ENCODE results near the gene ZHX3. TPM values are rescaled to one million over a fixed set of nuclear protein-coding genes. Genes with fewer than 3 reads are reported as not detected.

Gene ZHX3
- polyA plus RNA-seq, 1 donor: 14.0 TPM

DNA sequence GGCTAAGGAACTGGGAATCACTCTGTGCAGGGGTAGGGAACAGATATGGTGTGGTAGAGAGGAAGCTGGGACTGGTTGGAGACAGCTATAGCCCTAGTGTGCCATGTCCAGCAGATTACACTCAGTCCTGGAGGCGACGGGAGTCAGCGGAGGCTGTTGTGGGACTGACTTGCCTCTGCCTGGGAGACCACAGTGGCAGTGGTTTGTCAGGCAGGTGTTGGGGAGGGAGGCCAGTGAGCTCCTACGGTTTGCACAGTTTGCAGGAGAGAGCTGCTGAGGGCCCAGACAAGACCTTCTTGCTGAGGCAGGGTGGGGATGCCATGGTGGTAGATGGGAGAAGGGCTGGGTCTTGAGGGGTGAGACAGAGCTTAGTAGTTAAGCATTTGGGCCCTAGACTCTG lies 175.3 kb downstream of the ZHX3 start:
- DNase-seq: no peak
- H3K9me3 ChIP-seq (ENCODE audit: control insufficient read depth, low read depth, low read length): no peaks in the 10 kb centered on the region
- H3K4me1 ChIP-seq (ENCODE audit: control insufficient read depth, insufficient read depth, low read length): peaks cover 35% of the 10 kb centered on the region
- WGBS (ENCODE audit: insufficient coverage, low lambda C conversion rate): no CpG with 5 or more reads among the region's 4 CpGs
- peak overlapping the region; percentile 22 for H3K27ac ChIP-seq (ENCODE audit: low read length)
- H3K27me3 ChIP-seq (ENCODE audit: control insufficient read depth, insufficient read depth, low read length): no peaks in the 10 kb centered on the region
- H3K4me3 ChIP-seq (ENCODE audit: low read length): no peak overlapping the region
- peaks cover 6% of the 10 kb centered on the region for H3K36me3 ChIP-seq (ENCODE audit: control insufficient read depth, insufficient read depth, low read length)

DNA sequence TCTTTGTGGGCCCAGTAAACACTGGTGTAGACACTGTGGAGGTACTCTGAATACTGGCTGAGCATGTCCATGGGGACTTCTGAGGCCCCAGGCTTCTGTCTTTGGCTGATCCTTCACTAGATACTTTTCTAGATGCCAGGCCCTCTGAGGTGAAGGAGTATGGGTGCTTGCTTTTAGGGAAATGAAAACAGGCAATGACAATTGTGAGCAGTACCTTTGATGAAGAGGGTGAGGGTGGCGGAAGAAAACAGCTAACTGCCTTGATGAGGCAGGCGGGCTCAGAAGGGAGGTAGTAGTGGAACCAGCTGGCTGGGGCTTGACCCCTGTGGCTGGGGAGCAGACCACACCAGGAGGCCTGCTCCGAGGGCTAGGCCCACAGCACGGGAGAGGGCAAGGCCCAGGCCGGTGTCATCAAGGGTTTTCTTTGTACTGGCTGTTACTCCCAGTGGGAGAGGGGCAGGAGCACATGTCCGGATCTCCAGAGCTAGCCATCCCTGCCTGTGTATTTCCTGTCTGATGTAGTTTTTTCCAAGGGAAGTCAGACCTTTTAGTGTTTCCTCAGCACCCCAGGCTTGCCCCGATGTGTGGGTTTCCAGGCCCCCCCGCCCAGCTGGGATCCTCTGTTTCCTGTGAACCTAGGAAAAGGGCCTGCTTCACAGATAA lies 176.2 kb downstream of the ZHX3 start:
- no peaks in the 10 kb centered on the region for H3K9me3 ChIP-seq (ENCODE audit: control insufficient read depth, low read depth, low read length)
- H3K36me3 ChIP-seq (ENCODE audit: control insufficient read depth, insufficient read depth, low read length): peaks cover 6% of the 10 kb centered on the region
- no CpG with 5 or more reads among the region's 8 CpGs for WGBS (ENCODE audit: insufficient coverage, low lambda C conversion rate)
- peak in 1 of 2 donors; percentile 34 for DNase-seq
- no peaks in the 10 kb centered on the region for H3K27me3 ChIP-seq (ENCODE audit: control insufficient read depth, insufficient read depth, low read length)
- H3K27ac ChIP-seq (ENCODE audit: low read length): peak overlapping the region; percentile 22
- H3K4me3 ChIP-seq (ENCODE audit: low read length): no peak overlapping the region
- peaks cover 33% of the 10 kb centered on the region for H3K4me1 ChIP-seq (ENCODE audit: control insufficient read depth, insufficient read depth, low read length)

DNA sequence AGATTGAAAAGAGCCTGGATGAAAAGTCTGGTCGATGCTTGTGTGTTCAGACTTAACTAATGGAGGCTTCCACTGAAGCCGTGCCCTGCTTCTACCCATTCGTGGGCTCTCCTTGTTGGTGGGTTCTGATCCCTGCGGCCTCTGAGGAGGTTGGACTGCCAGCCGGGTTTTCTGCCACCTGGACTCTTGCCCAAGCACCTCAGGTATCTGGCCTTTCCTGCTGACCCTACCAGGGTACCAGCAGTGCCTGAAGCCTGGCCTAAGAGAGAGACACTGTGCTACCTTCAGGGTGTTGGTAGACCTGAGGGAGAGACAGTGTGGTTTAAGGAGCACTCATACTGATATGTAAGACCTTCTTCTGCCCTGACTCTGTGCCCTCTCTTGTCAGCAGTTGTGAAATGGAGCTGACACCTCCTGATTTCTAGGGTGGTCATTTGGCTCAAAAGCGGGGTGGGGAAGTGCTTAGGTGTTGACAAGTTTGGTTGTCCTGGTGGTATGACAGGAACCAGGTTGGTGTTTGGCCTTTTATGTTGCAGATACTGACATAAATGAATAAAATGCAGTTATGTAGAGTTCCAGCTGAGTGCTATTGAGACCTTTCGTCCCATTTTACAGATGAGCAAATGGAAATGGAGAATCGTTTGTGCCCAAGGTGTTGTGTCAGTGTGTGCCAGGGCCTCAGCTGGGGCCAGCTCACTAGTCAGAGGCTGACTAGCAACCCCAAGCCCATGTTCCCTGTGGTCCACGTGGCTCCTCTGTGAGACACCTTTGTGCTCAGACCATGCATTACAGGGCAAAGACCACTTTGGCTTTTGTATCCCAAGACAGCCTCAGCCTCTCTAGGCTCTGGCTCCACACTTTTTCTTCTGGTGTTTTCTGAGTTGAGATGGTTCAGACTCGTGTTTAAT lies 177.1 kb downstream of the ZHX3 start:
- Histone ChIP-seq H3K27ac (ENCODE audit: low read length) (peak overlapping the region; percentile 51), H3K27me3 (ENCODE audit: control insufficient read depth, insufficient read depth, low read length) (no peaks in the 10 kb centered on the region), H3K4me3 (ENCODE audit: low read length) (no peak overlapping the region), H3K36me3 (ENCODE audit: control insufficient read depth, insufficient read depth, low read length) (peaks cover 6% of the 10 kb centered on the region), H3K9me3 (ENCODE audit: control insufficient read depth, low read depth, low read length) (no peaks in the 10 kb centered on the region), H3K4me1 (ENCODE audit: control insufficient read depth, insufficient read depth, low read length) (peaks cover 34% of the 10 kb centered on the region)
- DNase-seq: peak; percentile 56 to 79
- WGBS (ENCODE audit: insufficient coverage, low lambda C conversion rate): no CpG with 5 or more reads among the region's 10 CpGs

DNA sequence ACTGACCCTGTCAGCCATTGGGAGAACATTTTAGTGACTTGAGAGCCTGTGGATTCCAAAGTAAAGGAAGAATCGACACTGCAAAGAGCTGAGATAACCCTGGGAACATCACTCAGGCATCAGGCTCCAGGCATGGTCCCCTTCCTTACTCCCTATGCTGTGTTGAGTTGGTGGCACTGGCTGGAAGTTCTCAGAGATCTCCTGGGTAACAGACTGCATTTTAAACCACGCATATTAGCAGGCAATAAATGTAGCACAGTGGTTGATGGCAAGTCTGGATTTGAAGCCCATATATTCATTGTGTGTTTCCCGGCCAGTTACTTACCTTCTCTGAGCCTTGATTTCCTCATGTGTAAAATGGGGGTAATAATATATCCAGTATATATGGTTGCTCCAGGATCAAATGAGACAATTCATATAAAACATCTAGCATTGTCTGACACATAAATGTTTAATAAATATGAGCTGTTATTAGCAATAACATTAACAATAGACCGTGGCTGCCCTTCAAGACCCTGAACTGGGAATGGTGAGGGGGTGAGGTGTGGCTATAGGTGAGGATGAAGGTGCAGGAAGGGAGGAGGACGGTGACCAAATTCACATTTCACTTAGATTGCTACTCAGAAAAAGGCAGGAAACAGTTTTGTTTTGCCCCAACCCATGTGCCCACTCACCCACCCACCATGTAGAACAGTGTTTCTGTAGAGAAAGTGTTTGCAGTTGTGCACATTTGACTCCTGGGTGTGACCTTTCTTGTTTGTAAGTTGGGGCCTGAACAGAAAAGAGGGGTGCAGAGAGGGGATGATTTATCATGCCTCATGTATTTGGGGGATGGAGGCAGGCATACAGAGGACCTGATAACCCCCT lies 178.1 kb downstream of the ZHX3 start:
- DNase-seq: no peak
- WGBS (ENCODE audit: insufficient coverage, low lambda C conversion rate): 85% methylated on average over 2 of the region's 5 CpGs

DNA sequence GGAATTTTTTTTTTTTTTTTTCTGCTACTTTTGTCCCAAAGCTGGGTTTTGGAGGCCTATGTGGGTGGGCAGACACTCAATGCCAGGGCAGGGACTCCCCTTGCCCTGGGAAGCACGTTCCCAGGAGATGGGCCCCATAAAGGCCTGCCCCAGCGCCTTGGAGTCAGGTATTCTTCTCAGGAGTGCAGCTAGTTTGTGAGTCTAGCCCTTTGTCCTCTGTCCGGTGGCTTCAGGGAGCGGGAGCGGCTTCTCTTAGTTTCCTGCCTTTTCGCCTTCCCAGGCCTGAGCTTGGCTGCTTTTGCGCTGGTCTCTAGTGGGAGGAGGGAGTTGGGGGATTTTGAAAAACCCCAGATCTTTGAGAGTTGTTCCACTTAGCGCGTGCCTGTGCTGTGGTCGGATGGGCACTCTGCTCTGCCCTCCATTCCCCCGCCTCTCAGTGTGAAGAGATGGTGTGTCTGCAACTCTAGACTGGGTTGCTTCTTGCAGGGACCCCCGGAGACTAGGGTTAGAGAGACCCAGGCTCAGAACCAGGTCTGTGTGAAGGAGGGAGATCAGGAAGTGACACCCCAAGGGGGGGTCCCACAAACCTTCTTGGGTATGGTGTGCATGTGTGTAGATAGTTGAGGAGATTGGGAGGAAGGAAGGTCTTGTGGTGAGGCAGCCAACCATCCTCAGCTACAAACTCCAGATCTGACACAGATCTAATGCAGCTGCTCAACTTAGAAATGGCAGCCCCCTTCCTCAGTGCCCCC lies 178.9 kb downstream of the ZHX3 start:
- no peaks in the 10 kb centered on the region for H3K9me3 ChIP-seq (ENCODE audit: control insufficient read depth, low read depth, low read length)
- H3K36me3 ChIP-seq (ENCODE audit: control insufficient read depth, insufficient read depth, low read length): no peaks in the 10 kb centered on the region
- peak overlapping the region; percentile 72 for H3K4me3 ChIP-seq (ENCODE audit: low read length)
- peak overlapping the region; percentile 91 for H3K27ac ChIP-seq (ENCODE audit: low read length)
- no peaks in the 10 kb centered on the region for H3K27me3 ChIP-seq (ENCODE audit: control insufficient read depth, insufficient read depth, low read length)
- WGBS (ENCODE audit: insufficient coverage, low lambda C conversion rate): no CpG with 5 or more reads among the region's 12 CpGs
- H3K4me1 ChIP-seq (ENCODE audit: control insufficient read depth, insufficient read depth, low read length): peaks cover 34% of the 10 kb centered on the region
- DNase-seq: peak; percentile 21 to 69

More for the DNA sequence above, 178.1 kb downstream of the ZHX3 start:
- H3K36me3 ChIP-seq (ENCODE audit: control insufficient read depth, insufficient read depth, low read length): peaks cover 5% of the 10 kb centered on the region
- H3K27ac ChIP-seq (ENCODE audit: low read length): peak overlapping the region; percentile 91
- H3K27me3 ChIP-seq (ENCODE audit: control insufficient read depth, insufficient read depth, low read length): no peaks in the 10 kb centered on the region
- H3K4me1 ChIP-seq (ENCODE audit: control insufficient read depth, insufficient read depth, low read length): peaks cover 34% of the 10 kb centered on the region
- no peaks in the 10 kb centered on the region for H3K9me3 ChIP-seq (ENCODE audit: control insufficient read depth, low read depth, low read length)
- H3K4me3 ChIP-seq (ENCODE audit: low read length): peak overlapping the region; percentile 72

DNA sequence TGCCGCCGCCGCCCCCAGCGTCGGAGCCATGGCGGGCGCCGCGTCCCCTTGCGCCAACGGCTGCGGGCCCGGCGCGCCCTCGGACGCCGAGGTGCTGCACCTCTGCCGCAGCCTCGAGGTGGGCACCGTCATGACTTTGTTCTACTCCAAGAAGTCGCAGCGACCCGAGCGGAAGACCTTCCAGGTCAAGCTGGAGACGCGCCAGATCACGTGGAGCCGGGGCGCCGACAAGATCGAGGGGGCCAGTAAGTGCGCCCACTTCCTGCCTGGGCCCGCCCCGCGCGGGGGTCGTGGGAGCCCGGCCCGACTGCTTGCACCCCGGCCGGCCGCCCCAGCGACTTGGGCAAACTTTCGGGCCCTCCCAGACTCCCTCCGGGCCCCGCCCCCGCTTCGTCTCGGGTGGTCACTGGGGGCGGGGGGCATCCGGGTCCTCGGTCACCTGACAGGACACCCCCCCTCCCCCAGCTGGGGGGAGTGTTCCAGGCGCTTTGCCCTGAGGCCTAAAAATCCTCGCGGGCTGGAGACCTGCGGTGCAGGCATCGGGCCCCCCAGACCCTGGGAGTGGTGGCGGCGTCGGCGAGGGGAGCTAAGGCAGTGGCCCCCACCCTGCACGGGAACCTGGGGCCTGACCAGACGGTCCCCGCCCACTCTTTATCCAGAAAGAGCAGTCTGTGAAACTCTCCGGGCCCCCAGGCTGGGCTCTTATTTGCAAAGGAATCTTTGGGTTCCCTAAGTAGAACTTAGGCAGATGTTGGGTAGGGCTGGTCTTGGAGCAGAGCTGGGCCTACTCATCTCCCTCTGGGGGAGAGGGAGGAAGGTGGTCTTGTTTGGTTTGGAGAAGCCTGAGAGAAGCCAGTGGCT lies 179.7 kb downstream of the ZHX3 start:
- H3K36me3 ChIP-seq (ENCODE audit: control insufficient read depth, insufficient read depth, low read length): no peaks in the 10 kb centered on the region
- H3K9me3 ChIP-seq (ENCODE audit: control insufficient read depth, low read depth, low read length): no peaks in the 10 kb centered on the region
- WGBS (ENCODE audit: insufficient coverage, low lambda C conversion rate): no CpG with 5 or more reads among the region's 66 CpGs
- DNase-seq: peak; percentile 61 to 83
- H3K4me3 ChIP-seq (ENCODE audit: low read length): peak overlapping the region; percentile 72
- peaks cover 34% of the 10 kb centered on the region for H3K4me1 ChIP-seq (ENCODE audit: control insufficient read depth, insufficient read depth, low read length)
- no peaks in the 10 kb centered on the region for H3K27me3 ChIP-seq (ENCODE audit: control insufficient read depth, insufficient read depth, low read length)
- H3K27ac ChIP-seq (ENCODE audit: low read length): peak overlapping the region; percentile 91

DNA sequence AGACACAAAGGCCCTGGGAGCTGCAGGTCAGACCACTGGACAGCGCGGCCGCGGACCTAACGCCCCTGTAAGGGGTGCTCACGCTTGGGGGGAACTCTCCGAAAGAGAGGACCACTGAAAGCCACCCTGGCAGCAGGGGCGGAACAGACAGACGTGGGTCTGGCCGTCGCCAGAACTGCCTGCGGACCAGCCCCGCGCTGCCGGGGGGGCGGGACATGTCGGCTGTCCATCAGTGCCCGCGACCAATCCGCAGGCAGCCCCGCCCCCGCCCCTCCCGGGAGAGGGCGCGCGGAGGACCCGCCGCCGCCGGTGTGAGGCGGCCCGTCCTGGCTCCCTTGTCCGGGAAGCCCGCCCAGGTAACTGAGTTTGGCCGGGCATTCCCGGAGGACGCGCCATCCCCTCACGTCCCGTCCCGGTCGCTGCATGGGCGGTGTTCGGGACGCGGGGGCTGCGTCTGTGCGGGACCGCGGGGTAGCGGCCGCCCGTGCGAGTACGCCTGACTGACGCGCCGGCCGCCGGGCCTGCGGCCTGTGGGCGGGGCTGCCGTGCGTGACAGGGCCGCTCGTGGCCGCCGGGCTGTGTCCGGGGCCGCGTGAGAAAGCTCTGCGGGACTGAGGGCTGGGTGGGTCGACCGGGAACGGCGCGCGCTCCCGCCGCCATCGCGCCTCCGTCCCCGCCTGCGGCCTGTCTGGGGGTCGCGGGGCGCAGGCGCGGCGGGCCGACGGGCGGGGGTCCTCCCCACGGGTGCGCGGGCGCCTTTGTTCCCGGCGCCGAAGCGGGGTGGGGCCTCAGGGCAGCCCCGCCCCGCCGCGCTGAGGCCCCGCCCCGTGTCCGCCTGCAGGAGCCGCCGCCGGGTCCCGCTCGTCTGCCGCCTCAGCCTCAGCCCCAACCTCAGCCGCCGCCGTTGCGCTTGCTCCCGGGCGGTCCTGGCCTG lies 180.6 kb downstream of the ZHX3 start, which contains the start of gene PLCG1:
TSS of gene PLCG1 (plus strand) at position 864 of the 934 bp plus-strand sequence. CDS start 99 bp downstream, outside the sequence.
- peak; percentile 86 to 94 for DNase-seq
- Histone ChIP-seq H3K27ac (ENCODE audit: low read length) (peak within 1 kb of the TSS; percentile 91), H3K36me3 (ENCODE audit: control insufficient read depth, insufficient read depth, low read length) (no peaks in the 10 kb centered on the region), H3K9me3 (ENCODE audit: control insufficient read depth, low read depth, low read length) (no peaks in the 10 kb centered on the region), H3K4me1 (ENCODE audit: control insufficient read depth, insufficient read depth, low read length) (peaks cover 28% of the 10 kb centered on the region), H3K4me3 (ENCODE audit: low read length) (peak within 1 kb of the TSS; percentile 72), H3K27me3 (ENCODE audit: control insufficient read depth, insufficient read depth, low read length) (no peaks in the 10 kb centered on the region)
- no CpG with 5 or more reads among the region's 121 CpGs for WGBS (ENCODE audit: insufficient coverage, low lambda C conversion rate)

DNA sequence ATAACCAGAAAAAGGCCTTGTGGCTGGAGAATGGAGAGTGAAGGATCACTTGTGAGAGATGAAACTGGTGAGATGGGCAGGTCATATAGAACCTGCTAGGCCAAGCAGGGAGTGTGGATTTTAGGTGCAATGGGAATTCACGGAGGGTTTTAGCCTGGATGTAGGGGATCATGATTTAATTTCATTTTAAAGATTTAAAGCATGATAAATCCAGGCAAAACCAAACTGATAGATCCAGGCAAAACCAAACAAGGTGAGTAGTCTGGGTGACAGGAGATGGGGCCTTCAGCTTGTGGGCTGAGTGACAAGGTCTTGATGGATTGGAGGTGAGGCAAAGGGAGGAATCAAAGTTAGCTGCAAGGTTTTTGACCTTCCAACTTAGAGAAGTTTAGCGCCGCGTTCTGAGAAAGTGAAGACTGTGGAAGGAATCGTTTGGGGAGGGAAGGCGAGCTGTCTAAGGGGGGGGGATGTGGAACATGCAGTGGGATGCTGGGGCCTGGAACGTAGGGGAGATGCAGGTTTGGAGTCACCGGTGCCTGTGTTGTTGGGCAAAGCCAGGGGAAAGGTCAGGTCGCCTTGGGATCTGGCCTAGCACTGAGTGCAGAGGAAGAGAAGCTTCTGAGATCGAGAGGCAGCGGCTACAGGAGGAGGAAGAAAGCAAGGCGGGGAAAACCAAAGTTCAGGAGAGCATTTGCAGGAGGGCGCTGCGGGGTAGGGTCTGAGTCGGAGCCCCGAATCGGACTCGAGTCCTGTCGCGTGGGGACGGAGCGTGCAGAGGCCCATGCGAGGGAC lies 181.4 kb downstream of the ZHX3 start:
- peak in 1 of 2 donors; percentile 28 for DNase-seq
- Histone ChIP-seq H3K36me3 (ENCODE audit: control insufficient read depth, insufficient read depth, low read length) (no peaks in the 10 kb centered on the region), H3K4me3 (ENCODE audit: low read length) (peak overlapping the region; percentile 53), H3K4me1 (ENCODE audit: control insufficient read depth, insufficient read depth, low read length) (peaks cover 20% of the 10 kb centered on the region), H3K27ac (ENCODE audit: low read length) (peak overlapping the region; percentile 74), H3K9me3 (ENCODE audit: control insufficient read depth, low read depth, low read length) (no peaks in the 10 kb centered on the region), H3K27me3 (ENCODE audit: control insufficient read depth, insufficient read depth, low read length) (no peaks in the 10 kb centered on the region)
- 17% methylated on average over 3 of the region's 23 CpGs for WGBS (ENCODE audit: insufficient coverage, low lambda C conversion rate)

Data from large intestine (tissue), 3 donors.